NCI-H2171 treated with DMSO at 0.1 percent for 48 hours (cell line): ENCODE measurements around the gene OR6Q1.

Experiments
- DNase-seq: peaks from one replicate; lab custom pipeline; 2025; lab: John Stamatoyannopoulos, UW

Gene OR6Q1

GRCh38 chr11:58058276-58059006 lies 27.7 kb downstream of the OR6Q1 start:
- no peak for DNase-seq

GRCh38 chr11:58059007-58059350 lies 28.2 kb downstream of the OR6Q1 start:
- DNase-seq = no peak

- no peak for DNase-seq
Measured at GRCh38 chr11:58060535-58060934, 29.8 kb downstream of the OR6Q1 start.

GRCh38 chr11:58060939-58061672 lies 30.4 kb downstream of the OR6Q1 start:
- DNase-seq = no peak

- DNase-seq = no peak
Measured at GRCh38 chr11:58061813-58062212, 31.1 kb downstream of the OR6Q1 start.

- no peak for DNase-seq
Measured at GRCh38 chr11:58067685-58068084, 36.9 kb downstream of the OR6Q1 start.

GRCh38 chr11:58068655-58069054 lies 37.9 kb downstream of the OR6Q1 start:
- no peak for DNase-seq

GRCh38 chr11:58070585-58070984 lies 39.8 kb downstream of the OR6Q1 start:
- DNase-seq = no peak

GRCh38 chr11:58075781-58076180 lies 45.0 kb downstream of the OR6Q1 start:
- DNase-seq = no peak
